ENCODE measurements around the gene AP1G1.

DNA sequence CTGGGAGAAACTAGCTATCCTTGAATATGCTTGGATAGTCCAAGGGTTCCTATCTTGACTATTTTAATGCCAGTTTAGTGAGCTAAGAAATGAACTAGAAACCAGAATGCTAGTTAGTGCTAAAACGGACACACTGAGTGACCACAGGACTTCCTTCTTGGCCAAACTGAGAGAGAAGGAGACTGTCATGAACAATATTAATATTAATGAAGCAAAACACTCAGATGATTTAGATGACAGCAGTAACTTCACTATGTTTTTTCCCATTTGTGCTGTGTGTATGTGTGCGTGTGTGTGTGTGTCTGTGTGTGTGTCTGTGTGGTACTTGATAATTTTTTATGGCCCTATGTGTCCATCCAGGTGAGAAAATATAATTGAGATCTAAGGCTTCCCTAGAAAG lies 34.9 kb upstream of the AP1G1 start:
- TF ChIP-seq, protein P1, sequence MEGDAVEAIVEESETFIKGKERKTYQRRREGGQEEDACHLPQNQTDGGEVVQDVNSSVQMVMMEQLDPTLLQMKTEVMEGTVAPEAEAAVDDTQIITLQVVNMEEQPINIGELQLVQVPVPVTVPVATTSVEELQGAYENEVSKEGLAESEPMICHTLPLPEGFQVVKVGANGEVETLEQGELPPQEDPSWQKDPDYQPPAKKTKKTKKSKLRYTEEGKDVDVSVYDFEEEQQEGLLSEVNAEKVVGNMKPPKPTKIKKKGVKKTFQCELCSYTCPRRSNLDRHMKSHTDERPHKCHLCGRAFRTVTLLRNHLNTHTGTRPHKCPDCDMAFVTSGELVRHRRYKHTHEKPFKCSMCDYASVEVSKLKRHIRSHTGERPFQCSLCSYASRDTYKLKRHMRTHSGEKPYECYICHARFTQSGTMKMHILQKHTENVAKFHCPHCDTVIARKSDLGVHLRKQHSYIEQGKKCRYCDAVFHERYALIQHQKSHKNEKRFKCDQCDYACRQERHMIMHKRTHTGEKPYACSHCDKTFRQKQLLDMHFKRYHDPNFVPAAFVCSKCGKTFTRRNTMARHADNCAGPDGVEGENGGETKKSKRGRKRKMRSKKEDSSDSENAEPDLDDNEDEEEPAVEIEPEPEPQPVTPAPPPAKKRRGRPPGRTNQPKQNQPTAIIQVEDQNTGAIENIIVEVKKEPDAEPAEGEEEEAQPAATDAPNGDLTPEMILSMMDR (IDR thresholded peaks at IDR 0.05): no peak
- no peak for TF ChIP-seq POLR2A (IDR thresholded peaks at IDR 0.05)
